ENCODE results near the gene HAND2. TPM values are rescaled to one million over a fixed set of nuclear protein-coding genes. Genes with fewer than 3 reads are reported as not detected.

The HAND2 gene
- total and polyA plus RNA-seq, 4 donors, result 0.06 to 0.77 (median 0.21) TPM

DNA sequence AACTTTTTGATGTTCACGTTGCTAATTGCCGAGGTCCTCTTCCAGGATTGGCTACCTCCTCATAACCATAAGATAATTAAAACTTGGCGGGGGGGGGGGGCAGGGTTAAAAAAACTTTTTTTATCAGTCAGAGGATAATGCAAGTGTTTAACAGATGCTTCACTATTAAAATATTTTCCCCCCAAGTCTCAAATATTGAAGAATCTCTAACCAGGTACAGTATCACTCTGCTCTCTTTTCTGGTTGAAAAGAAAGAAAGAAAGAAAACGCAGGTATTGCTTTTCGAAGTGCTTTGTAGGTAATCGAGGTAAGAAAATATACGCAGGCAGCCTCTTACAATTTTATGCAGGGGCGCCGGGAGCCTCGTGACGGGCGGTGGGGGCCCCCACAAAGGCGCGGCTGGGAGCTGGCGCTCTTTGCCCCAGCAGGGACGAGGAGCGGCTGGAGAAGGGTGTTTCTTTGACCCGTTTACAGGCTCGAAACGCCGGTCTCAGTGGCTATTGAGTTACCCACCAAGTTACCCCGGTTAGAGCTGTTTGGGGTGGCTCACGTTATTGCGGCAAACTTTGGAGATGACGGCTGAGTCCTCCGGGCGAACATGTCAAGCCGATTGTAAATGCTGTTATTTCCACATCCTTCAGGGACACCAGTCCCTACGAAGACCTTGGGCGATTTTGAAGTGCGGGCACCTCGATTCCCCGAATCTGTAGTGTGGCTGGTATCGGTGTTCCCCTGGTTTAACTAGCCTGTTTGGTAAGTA is 477 bp upstream of the HAND2 start:
- 4 to 9% methylated on average over 34 of the region's 34 CpGs for WGBS, 2 donors
- H3K27ac ChIP-seq (ENCODE audit: low read depth in 1 of 2, low read length in 1 of 2), result peak overlapping the region in 1 of 2 donors; percentile 90
- H3K4me3 ChIP-seq, result no peak overlapping the region
- TF ChIP-seq CTCF (IDR thresholded peaks at IDR 0.05; ENCODE audit: control extremely low read depth, extremely low read depth), result no peak
- peaks cover 0 to 32% (median 0%) of the 10 kb centered on the region in 4 donors for H3K9me3 ChIP-seq (ENCODE audit: control insufficient read depth in 4 of 4, insufficient read depth in 3 of 4, low read length in 3 of 4)
- DNase-seq, result peak in 1 of 3 donors; percentile 47
- H3K36me3 ChIP-seq (ENCODE audit: control insufficient read depth in 4 of 4, insufficient read depth in 4 of 4, low read length in 4 of 4), result no peaks in the 10 kb centered on the region
- no peak overlapping the region for H3K9ac ChIP-seq (ENCODE audit: insufficient read depth in 1 of 2, low read length in 2 of 2)
- ATAC-seq (ENCODE audit: insufficient read depth, low FRiP score), result no peak
- H3K4me1 ChIP-seq (ENCODE audit: control insufficient read depth in 5 of 5, insufficient read depth in 5 of 5, low read length in 5 of 5), result peaks cover 0 to 19% (median 0%) of the 10 kb centered on the region in 5 donors
- peaks cover 12 to 90% (median 90%) of the 10 kb centered on the region in 3 donors for H3K27me3 ChIP-seq (ENCODE audit: control insufficient read depth in 3 of 3, insufficient read depth in 3 of 3, low read length in 2 of 3)

- ATAC-seq (ENCODE audit: insufficient read depth, low FRiP score) (no peak), DNase-seq (peak in 1 of 3 donors; percentile 23)
- Histone ChIP-seq H3K27me3 (ENCODE audit: control insufficient read depth in 3 of 3, insufficient read depth in 3 of 3, low read length in 2 of 3) (peaks cover 21 to 90% (median 90%) of the 10 kb centered on the region in 3 donors), H3K27ac (ENCODE audit: low read depth in 1 of 2, low read length in 1 of 2) (peak overlapping the region in 1 of 2 donors; percentile 99), H3K4me1 (ENCODE audit: control insufficient read depth in 5 of 5, insufficient read depth in 5 of 5, low read length in 5 of 5) (peaks cover 0 to 19% (median 4%) of the 10 kb centered on the region in 5 donors), H3K36me3 (ENCODE audit: control insufficient read depth in 4 of 4, insufficient read depth in 4 of 4, low read length in 4 of 4) (no peaks in the 10 kb centered on the region), H3K4me3 (no peak overlapping the region), H3K9me3 (ENCODE audit: control insufficient read depth in 4 of 4, insufficient read depth in 3 of 4, low read length in 3 of 4) (peaks cover 0 to 43% (median 0%) of the 10 kb centered on the region in 4 donors), H3K9ac (ENCODE audit: insufficient read depth in 1 of 2, low read length in 2 of 2) (no peak overlapping the region)
- WGBS, 2 donors, result 3 to 5% methylated on average over 55 to 75 of the region's 75 CpGs
- no peak for TF ChIP-seq CTCF (IDR thresholded peaks at IDR 0.05; ENCODE audit: control extremely low read depth, extremely low read depth)
These were observed 1.4 kb downstream of the HAND2 start for GRCh38 chr4:173528378-173529321.

GRCh38 chr4:173527103-173527891 is 2.7 kb downstream of the HAND2 start:
- peak overlapping the region in 1 of 2 donors; percentile 99 for H3K27ac ChIP-seq (ENCODE audit: low read depth in 1 of 2, low read length in 1 of 2)
- H3K9ac ChIP-seq (ENCODE audit: insufficient read depth in 1 of 2, low read length in 2 of 2), result no peak overlapping the region
- peak in 1 of 3 donors; percentile 59 for DNase-seq
- H3K4me3 ChIP-seq, result no peak overlapping the region
- H3K9me3 ChIP-seq (ENCODE audit: control insufficient read depth in 4 of 4, insufficient read depth in 3 of 4, low read length in 3 of 4), result peaks cover 0 to 45% (median 0%) of the 10 kb centered on the region in 4 donors
- peaks cover 16 to 90% (median 90%) of the 10 kb centered on the region in 3 donors for H3K27me3 ChIP-seq (ENCODE audit: control insufficient read depth in 3 of 3, insufficient read depth in 3 of 3, low read length in 2 of 3)
- no peak for ATAC-seq (ENCODE audit: insufficient read depth, low FRiP score)
- no peaks in the 10 kb centered on the region for H3K36me3 ChIP-seq (ENCODE audit: control insufficient read depth in 4 of 4, insufficient read depth in 4 of 4, low read length in 4 of 4)
- WGBS, 2 donors, result 5 to 12% methylated on average over 42 of the region's 42 CpGs
- TF ChIP-seq CTCF (IDR thresholded peaks at IDR 0.05; ENCODE audit: control extremely low read depth, extremely low read depth), result no peak
- peaks cover 0 to 19% (median 7%) of the 10 kb centered on the region in 5 donors for H3K4me1 ChIP-seq (ENCODE audit: control insufficient read depth in 5 of 5, insufficient read depth in 5 of 5, low read length in 5 of 5)
